Lung (tissue), 12 donors: Measurements from ENCODE around the gene C20orf141. TPM values are rescaled to one million over a fixed set of nuclear protein-coding genes. Genes with fewer than 3 reads are reported as not detected.

ENCODE experiments used
- ATAC-seq: fragments of 200-7000 bp; cut with Tn5 transposase; one replicate; pipeline ENCODE4 v1.9.1; 2020; ENCODE audit warnings: moderate number of reproducible peaks; ENCODE audit not compliant: insufficient read depth, low FRiP score
- DNase-seq, 3 donors: peaks; one replicate each; pipeline ENCODE4 v3.0.0-alpha.2; 2013 to 2017
- H3K27ac ChIP-seq, 2 donors: one replicate each; pipeline ENCODE4 v1.5.1; 2013; ENCODE audit warnings: mild to moderate bottlenecking in 2 of 2, moderate library complexity in 2 of 2, control low read depth in 1 of 2, inconsistent platforms in 1 of 2, low read depth in 1 of 2, low read length in 1 of 2
- H3K27me3 ChIP-seq, 3 donors: one replicate each; pipeline ENCODE4 v1.5.1; 2013; ENCODE audit warnings: low read length in 2 of 3; ENCODE audit not compliant: control insufficient read depth in 3 of 3, insufficient read depth in 3 of 3
- H3K36me3 ChIP-seq, 4 donors: one replicate each; pipeline ENCODE4 v1.5.1; 2013; ENCODE audit warnings: low read length in 4 of 4, mild to moderate bottlenecking in 1 of 4, moderate library complexity in 1 of 4; ENCODE audit not compliant: control insufficient read depth in 4 of 4, insufficient read depth in 4 of 4
- H3K4me1 ChIP-seq, 5 donors: one replicate each; pipeline ENCODE4 v1.5.1; 2013; ENCODE audit warnings: low read length in 5 of 5, mild to moderate bottlenecking in 2 of 5, moderate library complexity in 1 of 5; ENCODE audit not compliant: control insufficient read depth in 5 of 5, insufficient read depth in 5 of 5
- H3K4me3 ChIP-seq: one replicate; pipeline ENCODE4 v1.5.1; 2013; ENCODE audit warnings: mild to moderate bottlenecking, control low read depth, moderate library complexity
- H3K9ac ChIP-seq, 2 donors: one replicate each; pipeline ENCODE4 v1.5.1; 2013; ENCODE audit warnings: low read length in 2 of 2, control low read depth in 1 of 2; ENCODE audit not compliant: insufficient read depth in 1 of 2
- H3K9me3 ChIP-seq, 4 donors: one replicate each; pipeline ENCODE4 v1.5.1; 2013; ENCODE audit warnings: low read length in 3 of 4, mild to moderate bottlenecking in 1 of 4, moderate library complexity in 1 of 4; ENCODE audit not compliant: control insufficient read depth in 4 of 4, insufficient read depth in 3 of 4
- CTCF ChIP-seq: IDR thresholded peaks from 2 replicates; pipeline ENCODE4 v1.5.1; 2012; ENCODE audit warnings: mild to moderate bottlenecking; ENCODE audit errors: control extremely low read depth, extremely low read depth
- WGBS, 2 donors: extraction: QIAGEN DNeasy Blood & Tissue Kit; methylation state at CpG; one replicate each; pipeline ENCODE4 v1.1.7; 2013; 5-methylcytosine and 5-hydroxymethylcytosine counted together
- polyA plus RNA-seq, 2 donors: library from polyadenylated mRNA; stranded (reverse); fragments of 200-250 nt; gene quantifications; one replicate each; pipeline ENCODE4 v1.2.1, GENCODE V29; 2013
- total RNA-seq, 2 donors: library from RNA; depleted of rRNA in 1 of 2; stranded (reverse); fragments of >200 nt in 1 of 2; gene quantifications; one replicate each; pipeline ENCODE4 v1.2.1, GENCODE V29; 2014 to 2021
- donor health status: control.
- donor health status: control.
- donor health status: Bipolar disorder and iron deficiency.
- donor health status: healthy.
- donor health status: DM: yes; HTN: yes; CAD: no.

The C20orf141 gene
- total and polyA plus RNA-seq, 4 donors = not detected

- DNase-seq = peak; percentile 35 to 59 (median 48)
- H3K27me3 ChIP-seq = peaks cover 14 to 37% (median 16%) of the 10 kb centered on the region in 3 donors
Measured at GRCh38 chr20:2799688-2800520, 14.9 kb upstream of the C20orf141 start.

GRCh38 chr20:2800521-2801285, 14.1 kb upstream of the C20orf141 start, which contains the start of gene CPXM1:
Gene CPXM1, minus strand, starts transcription at chr20:2800627. Its CDS starts 55 bp downstream, at chr20:2800572.
- Histone ChIP-seq H3K9ac (peak within 1 kb of the TSS in 1 of 2 donors; percentile 75), H3K27me3 (peaks cover 14 to 45% (median 17%) of the 10 kb centered on the region in 3 donors), H3K4me3 (peak within 1 kb of the TSS; percentile 2), H3K36me3 (peaks cover 0 to 16% (median 3%) of the 10 kb centered on the region in 4 donors), H3K4me1 (peaks cover 0 to 18% (median 5%) of the 10 kb centered on the region in 5 donors), H3K9me3 (peaks cover 0 to 2% (median 0%) of the 10 kb centered on the region in 4 donors), H3K27ac (no peak within 1 kb of the TSS)
- WGBS, 2 donors = 2% methylated on average over 38 to 51 of the region's 52 CpGs
- ATAC-seq (peak; percentile 30), DNase-seq (peak; percentile 80 to 83 (median 82))
- no peak for TF ChIP-seq CTCF

More at GRCh38 chr20:2799688-2800520, 14.9 kb upstream of the C20orf141 start:
- ATAC-seq = peak; percentile 30
- H3K4me3 ChIP-seq = peak overlapping the region; percentile 2
- WGBS, 2 donors = 2 to 3% methylated on average over 61 of the region's 61 CpGs
- H3K4me1 ChIP-seq = peaks cover 0 to 18% (median 5%) of the 10 kb centered on the region in 5 donors
- H3K9me3 ChIP-seq = peaks cover 0 to 3% (median 0%) of the 10 kb centered on the region in 4 donors
- H3K36me3 ChIP-seq = peaks cover 0 to 21% (median 3%) of the 10 kb centered on the region in 4 donors
- H3K9ac ChIP-seq = no peak overlapping the region
- no peak for TF ChIP-seq CTCF
- H3K27ac ChIP-seq = no peak overlapping the region

- DNase-seq = no peak
- Histone ChIP-seq H3K9ac (no peak overlapping the region), H3K27me3 (peaks cover 14 to 51% (median 23%) of the 10 kb centered on the region in 3 donors), H3K4me1 (peaks cover 0 to 18% (median 5%) of the 10 kb centered on the region in 5 donors), H3K27ac (no peak overlapping the region), H3K9me3 (no peaks in the 10 kb centered on the region), H3K4me3 (no peak overlapping the region), H3K36me3 (peaks cover 0 to 16% (median 3%) of the 10 kb centered on the region in 4 donors)
- no peak for ATAC-seq
- 2 to 12% methylated on average over 13 of the region's 13 CpGs for WGBS, 2 donors
- no peak for TF ChIP-seq CTCF
Measured at GRCh38 chr20:2801286-2801728, 13.5 kb upstream of the C20orf141 start.
